GM18499 (cell line): ENCODE results near the gene RNU1-3.
"Not testable (repeated sequence)": the region's sequence is repeated elsewhere in the genome, so short reads cannot be mapped to it uniquely, and the experiment has no call there.

Source experiments
- ATAC-seq: cut with Tn5 transposase; IDR thresholded peaks from one replicate; pipeline ENCODE4 v1.9.1; 2021; ENCODE audit warnings: moderate number of reproducible peaks; ENCODE audit not compliant: insufficient read depth, unreplicated experiment

RNU1-3 gene

DNA sequence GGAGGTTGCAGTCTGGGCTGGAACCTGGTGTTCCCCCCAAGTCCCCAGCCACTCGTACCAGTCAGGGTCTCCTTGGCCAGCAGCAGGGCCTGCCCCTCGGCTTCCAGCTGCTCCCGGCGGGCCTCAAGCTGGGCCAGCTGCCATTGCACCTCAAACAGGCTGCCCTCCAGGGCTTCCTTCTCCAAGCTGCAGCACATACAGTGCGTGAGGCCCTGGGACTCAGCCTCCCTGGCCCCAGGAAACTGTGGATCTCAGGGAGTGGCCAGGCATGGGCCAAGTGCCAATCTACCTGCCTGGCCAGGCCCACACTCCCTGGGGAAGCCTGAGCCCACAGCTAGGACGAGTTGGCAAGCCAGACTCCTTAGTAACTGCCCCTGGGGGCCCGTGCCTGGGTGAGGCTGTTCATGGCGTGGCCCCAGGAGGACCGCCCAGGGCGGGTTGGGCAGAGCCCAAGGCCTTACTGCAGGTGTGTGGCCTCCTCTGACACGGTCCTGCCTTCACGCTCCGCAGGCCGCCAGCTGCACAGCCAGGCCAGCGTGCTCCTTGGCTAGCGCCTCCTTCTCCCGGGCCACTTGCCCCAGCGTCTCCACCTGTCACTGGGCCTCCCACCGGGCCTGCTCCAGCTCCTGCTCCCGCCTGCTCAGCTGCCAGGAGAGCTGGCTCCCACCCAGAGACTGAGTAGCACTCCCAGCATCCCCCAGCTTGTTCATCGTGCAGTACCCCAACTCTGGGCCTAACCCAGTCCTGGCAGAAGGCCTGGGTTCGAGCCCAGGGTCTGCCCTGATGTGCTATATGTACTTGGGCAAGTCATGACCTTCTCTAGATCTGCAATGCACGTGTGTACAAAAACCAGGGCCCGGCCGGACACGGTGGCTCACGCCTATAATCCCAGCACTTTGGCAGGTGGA, 42.7 kb downstream of the RNU1-3 start:
- not testable (repeated sequence) for ATAC-seq

DNA sequence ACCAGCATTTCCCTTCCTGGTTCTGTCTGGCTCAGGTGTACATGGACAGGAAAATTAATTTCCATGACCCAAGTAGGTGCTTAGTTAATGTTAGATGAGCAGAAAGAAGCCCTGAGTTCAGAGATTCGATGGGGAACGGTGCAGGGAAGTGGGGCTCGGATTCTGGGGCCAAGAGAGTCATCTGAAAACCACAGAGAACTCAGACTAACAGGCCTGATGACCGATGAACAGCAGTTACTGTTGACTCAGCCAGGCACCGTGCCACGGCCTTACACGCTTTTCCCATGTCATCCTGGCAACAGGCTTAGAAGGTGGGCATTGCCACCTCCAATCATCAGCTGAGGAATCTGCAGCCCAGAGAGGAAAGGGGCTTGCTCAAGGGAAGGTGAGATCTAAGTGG, 43.4 kb downstream of the RNU1-3 start:
- not testable (repeated sequence) for ATAC-seq

- ATAC-seq = not testable (repeated sequence)
Observed at GRCh38 chr1:16621681-16622315, 45.0 kb downstream of the RNU1-3 start.

- ATAC-seq = no peak
Observed at GRCh38 chr1:16621300-16621658, 45.5 kb downstream of the RNU1-3 start.

DNA sequence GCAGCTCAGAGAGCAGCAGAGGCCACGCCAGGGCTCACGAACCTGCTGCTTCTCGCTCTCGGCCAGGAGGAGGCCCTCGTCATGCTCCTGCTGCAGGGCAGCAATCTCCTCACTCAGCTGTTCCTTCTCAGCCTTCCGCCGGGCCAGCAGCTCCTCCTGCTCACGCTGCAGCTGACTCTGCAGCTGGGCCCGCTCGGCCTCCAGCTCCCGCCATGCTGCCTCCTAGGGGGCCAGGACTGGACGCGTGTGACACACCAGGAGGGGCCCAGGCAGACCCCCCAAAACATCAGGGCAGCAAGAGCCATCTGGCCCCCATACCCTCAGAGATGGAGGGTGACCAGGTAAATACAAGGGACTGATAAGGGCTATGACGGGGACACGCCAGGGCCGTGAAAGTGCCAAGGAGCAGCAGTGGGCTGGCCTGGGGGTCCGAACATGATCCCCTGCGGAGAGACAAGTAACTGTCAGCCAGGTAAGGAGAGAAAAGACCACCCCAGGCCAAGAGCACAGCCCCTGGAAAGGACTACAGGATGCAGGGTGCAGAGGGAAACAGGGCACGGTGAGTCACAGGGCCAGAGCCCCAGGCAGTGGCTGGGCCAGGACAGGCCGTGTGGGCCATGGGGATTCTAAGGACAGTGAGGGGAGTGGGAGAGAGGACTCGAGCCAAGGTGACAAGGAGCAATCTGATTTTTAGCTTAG, 46.8 kb downstream of the RNU1-3 start:
- ATAC-seq = not testable (repeated sequence)

- no peak for ATAC-seq
Observed at GRCh38 chr1:16618719-16619118, 48.0 kb downstream of the RNU1-3 start.

DNA sequence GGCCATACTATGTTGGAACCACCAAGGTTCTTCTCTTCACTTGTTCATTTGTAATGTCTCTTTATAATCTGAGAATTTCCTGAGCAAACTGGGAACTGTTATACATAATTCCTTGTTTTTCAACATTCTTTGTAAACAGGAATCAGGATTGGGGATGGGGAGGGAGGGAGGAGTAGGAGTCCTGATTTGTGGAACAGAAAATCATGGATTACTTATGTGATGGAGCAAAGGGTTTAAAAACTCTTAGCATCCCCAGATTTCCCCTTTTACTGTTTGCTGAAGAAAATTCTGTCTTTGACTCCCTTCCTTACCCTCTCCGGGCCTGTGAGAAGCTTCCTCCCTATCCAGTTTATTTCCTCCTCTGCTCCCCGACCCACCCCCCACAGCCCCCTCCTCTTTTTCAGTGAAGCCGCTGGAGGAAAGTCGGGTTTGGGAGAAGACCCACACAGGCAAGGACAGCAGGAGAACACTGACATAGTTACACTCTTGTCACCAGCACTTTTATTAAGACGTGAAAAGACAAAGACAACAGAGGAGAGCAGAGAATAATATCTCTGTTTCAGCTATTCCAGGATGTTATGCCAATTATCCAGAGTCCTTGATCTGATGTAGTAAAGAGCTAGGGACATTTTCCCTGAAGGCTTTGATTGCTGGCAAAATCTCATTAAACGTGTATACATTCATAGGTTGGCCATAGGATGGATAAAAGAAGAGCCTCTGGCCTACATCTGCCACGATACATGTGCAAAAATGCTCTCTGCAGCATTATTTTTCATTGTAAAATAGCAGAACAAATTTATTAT, 48.8 kb downstream of the RNU1-3 start:
- no peak for ATAC-seq

- no peak for ATAC-seq
Observed at GRCh38 chr1:16617114-16617631, 49.6 kb downstream of the RNU1-3 start.
